B cell (primary cell): ENCODE data around the gene NAT10. TPM values are rescaled to one million over a fixed set of nuclear protein-coding genes. Genes with fewer than 3 reads are reported as not detected.

Experiments used
- ATAC-seq: fragments of 200-7000 bp; cut with Tn5 transposase; one replicate; pipeline ENCODE4 v1.10.0; 2021; ENCODE audit warnings: low read depth, mild to moderate bottlenecking, moderate number of reproducible peaks, moderate library complexity
- CTCF ChIA-PET: fragments of 350-600 bp; sonication (Branson Sonifier 250); formaldehyde crosslinking; loops from one replicate; lab custom pipeline; 2021; ENCODE audit warnings: antibody characterized with exemption, inconsistent platforms; lab: Charles Lee
- POLR2A ChIA-PET: fragments of 350-600 bp; sonication (Branson Sonifier 250); formaldehyde crosslinking; loops from one replicate; lab custom pipeline; 2021; ENCODE audit warnings: antibody characterized with exemption; lab: Charles Lee
- DNase-seq: peaks from one replicate; pipeline ENCODE4 v3.0.0; 2013
- H2AFZ ChIP-seq: 2 replicates; pipeline ENCODE4 v1.6.1; 2012; ENCODE audit warnings: mild to moderate bottlenecking, low read depth, low read length; ENCODE audit not compliant: insufficient read depth, poor library complexity, severe bottlenecking
- H3K27ac ChIP-seq, 2 donors: 1 replicate in 1 of 2; 2 replicates in 1 of 2; pipeline ENCODE4 v1.5.1; 2012 to 2013; ENCODE audit warnings: low read length in 2 of 2, mild to moderate bottlenecking in 2 of 2, moderate library complexity in 1 of 2
- H3K27me3 ChIP-seq, 4 experiments: fragments of 200-600 bp in 1 of 4; sonication (generic) in 1 of 4; replicated peaks in 1 of 4; 1 replicate in 2 of 4; 2 replicates in 2 of 4; pipeline versions ENCODE4 v1.6.1 to v1.7.0; 2013 to 2016; ENCODE audit warnings: low read length in 3 of 4, mild to moderate bottlenecking in 2 of 4, mixed read lengths in 1 of 4, moderate library complexity in 1 of 4; ENCODE audit not compliant: insufficient read depth in 4 of 4, control insufficient read depth in 3 of 4; ENCODE audit errors: control extremely low read depth in 1 of 4
- H3K36me3 ChIP-seq, 2 experiments: replicated peaks in 1 of 2; 1 replicate in 1 of 2; 2 replicates in 1 of 2; pipeline versions ENCODE4 v1.6.1 to v1.7.1; 2013; ENCODE audit warnings: low read length in 1 of 2; ENCODE audit not compliant: insufficient read depth in 2 of 2, control insufficient read depth in 1 of 2; ENCODE audit errors: control extremely low read depth in 1 of 2, extremely low read depth in 1 of 2
- H3K4me1 ChIP-seq, 2 donors: fragments of 200-600 bp in 1 of 2; sonication (generic) in 1 of 2; 1 replicate in 1 of 2; 2 replicates in 1 of 2; pipeline versions ENCODE4 v1.5.1 to v1.6.1; 2013 to 2017; ENCODE audit warnings: low read length in 2 of 2; ENCODE audit not compliant: control insufficient read depth in 2 of 2, insufficient read depth in 2 of 2
- H3K4me2 ChIP-seq: replicated peaks from 2 replicates; pipeline ENCODE3; 2012; ENCODE audit warnings: mild to moderate bottlenecking, low read depth, low read length; ENCODE audit not compliant: poor library complexity, severe bottlenecking
- H3K4me3 ChIP-seq, 5 experiments: fragments of 200-600 bp in 1 of 5; sonication (generic) in 1 of 5; 1 replicate in 3 of 5; 2 replicates in 2 of 5; pipeline versions ENCODE4 v1.5.1 to v1.7.0; 2011 to 2016; ENCODE audit warnings: low read length in 4 of 5, mild to moderate bottlenecking in 4 of 5, low read depth in 2 of 5, control low read depth in 1 of 5, moderate library complexity in 1 of 5; ENCODE audit not compliant: insufficient read depth in 1 of 5; ENCODE audit errors: control extremely low read depth in 1 of 5, extremely low read depth in 1 of 5
- H3K79me2 ChIP-seq: fragments of 200-600 bp; sonication (generic); one replicate; pipeline ENCODE4 v1.6.0; 2016; ENCODE audit warnings: low read length; ENCODE audit not compliant: control insufficient read depth, insufficient read depth
- H3K9ac ChIP-seq: fragments of 200-600 bp; sonication (generic); 2 replicates; pipeline ENCODE4 v1.6.1; 2017; ENCODE audit warnings: mild to moderate bottlenecking, low read length, moderate library complexity
- H3K9me3 ChIP-seq, 3 donors: one replicate each; pipeline versions ENCODE4 v1.6.1 to v1.7.1; 2013; ENCODE audit warnings: low read length in 2 of 3; ENCODE audit not compliant: control insufficient read depth in 2 of 3, insufficient read depth in 1 of 3; ENCODE audit errors: control extremely low read depth in 1 of 3
- H4K20me1 ChIP-seq: 2 replicates; pipeline ENCODE4 v1.6.0; 2012; ENCODE audit warnings: mild to moderate bottlenecking, low read length; ENCODE audit not compliant: insufficient read depth, control insufficient read depth, poor library complexity, severe bottlenecking
- H3K27ac Mint-ChIP-seq: one replicate; pipeline ENCODE4 v1.8.0; 2021; ENCODE audit warnings: mixed read lengths
- H3K27me3 Mint-ChIP-seq: one replicate; pipeline ENCODE4 v1.8.0; 2021; ENCODE audit warnings: mixed read lengths
- H3K4me1 Mint-ChIP-seq: one replicate; pipeline ENCODE4 v1.8.0; 2021; ENCODE audit warnings: mixed read lengths
- H3K4me3 Mint-ChIP-seq: one replicate; pipeline ENCODE4 v1.8.0; 2021; ENCODE audit warnings: mixed read lengths
- H3K9me3 Mint-ChIP-seq: one replicate; pipeline ENCODE4 v1.8.0; 2022; ENCODE audit warnings: mixed read lengths; ENCODE audit not compliant: insufficient read depth
- CTCF ChIP-seq: fragments of 200-600 bp; IDR thresholded peaks from one replicate; pipeline ENCODE4 v1.8.0; 2022; ENCODE audit warnings: antibody characterized with exemption, mild to moderate bottlenecking
- EZH2 ChIP-seq: IDR thresholded peaks from 2 replicates; pipeline ENCODE4 v1.6.1; 2012; ENCODE audit warnings: borderline replicate concordance, low read depth, mild to moderate bottlenecking, moderate library complexity, low read length; ENCODE audit not compliant: insufficient read depth, poor library complexity, severe bottlenecking
- WGBS: methylation state at CpG from one replicate; pipeline ENCODE4 v1.1.5; 2013; ENCODE audit warnings: missing lambda C conversion rate; ENCODE audit not compliant: insufficient coverage; 5-methylcytosine and 5-hydroxymethylcytosine counted together
- intact Hi-C: fragments of 100-400 bp; cut with micrococcal nuclease; formaldehyde crosslinking; loops from one replicate; pipeline ENCODE4 v1.10.0; 2022
- polyA plus RNA-seq: library from polyadenylated mRNA; depleted of rRNA; stranded (reverse); fragments of >200 nt; gene quantifications from 2 replicates; pipeline ENCODE4 v1.2.3, GENCODE V29; 2012
- total RNA-seq, 2 donors: library from RNA; stranded (reverse); fragments of 120-200 nt in 1 of 2; gene quantifications; 1 replicate in 1 of 2; 2 replicates in 1 of 2; pipeline versions ENCODE4 v1.2.3 to v1.2.4, GENCODE V29; 2013 to 2022

NAT10 gene
- total and polyA plus RNA-seq, 2 donors (not counting 1 experiment from before 2014, with no cell fraction given): 24.9 to 73.5 TPM

GRCh38 chr11:34175284-34176019, 70.0 kb downstream of the NAT10 start:
- H3K27me3 ChIP-seq: peaks cover 0 to 11% (median 0%) of the 10 kb centered on the region in 4 experiments
- Mint-ChIP-seq H3K4me1 (peaks cover 5% of the 10 kb centered on the region), H3K27me3 (no peaks in the 10 kb centered on the region), H3K4me3 (no peak overlapping the region), H3K27ac (no peak overlapping the region), H3K9me3 (no peaks in the 10 kb centered on the region)
- 95% methylated on average over 2 of the region's 7 CpGs for WGBS
- H3K9me3 ChIP-seq: no peaks in the 10 kb centered on the region
- ATAC-seq: no peak
- ChIA-PET CTCF (interaction anchor here (1.2 to 7.0 kb wide), 13 partner anchors 10 to 347 kb away, joined by 3 to 129 read pairs (median 11); partner anchors contain the start of genes ABTB2 and CAT), POLR2A (no interaction called here)
- no peak for TF ChIP-seq CTCF
- no peak overlapping the region for H3K4me2 ChIP-seq
- H2AFZ ChIP-seq: no peak overlapping the region
- H3K4me1 ChIP-seq: peaks cover 0 to 11% of the 10 kb centered on the region in 2 donors
- intact Hi-C loops: loop anchor here (2.0 kb wide), 1 partner anchor 75 kb away; no protein-coding TSS in a partner anchor
- H3K27ac ChIP-seq: no peak overlapping the region
- H3K4me3 ChIP-seq: no peak overlapping the region
- no peak overlapping the region for H3K9ac ChIP-seq
- DNase-seq: no peak
- H3K79me2 ChIP-seq: no peaks in the 10 kb centered on the region
- H4K20me1 ChIP-seq: no peaks in the 10 kb centered on the region
- no peaks in the 10 kb centered on the region for H3K36me3 ChIP-seq

GRCh38 chr11:34176751-34177209, 71.4 kb downstream of the NAT10 start:
- intact Hi-C loops: no loop called here
- Histone ChIP-seq H3K4me3 (no peak overlapping the region), H3K27ac (no peak overlapping the region), H3K4me2 (no peak overlapping the region), H4K20me1 (no peaks in the 10 kb centered on the region), H2AFZ (no peak overlapping the region), H3K4me1 (peaks cover 0 to 11% of the 10 kb centered on the region in 2 donors), H3K79me2 (no peaks in the 10 kb centered on the region), H3K9ac (no peak overlapping the region), H3K36me3 (no peaks in the 10 kb centered on the region), H3K27me3 (peaks cover 0 to 11% (median 0%) of the 10 kb centered on the region in 4 experiments), H3K9me3 (no peaks in the 10 kb centered on the region)
- no peaks in the 10 kb centered on the region for H3K27me3 Mint-ChIP-seq
- WGBS: 100% methylated on average over 2 of the region's 2 CpGs
- ChIA-PET POLR2A (no interaction called here), CTCF (interaction anchor here (0.7 to 0.9 kb wide), 2 partner anchors 184 to 1371 kb away, joined by 3 to 4 read pairs; no protein-coding TSS in a partner anchor)
- no peaks in the 10 kb centered on the region for H3K9me3 Mint-ChIP-seq
- TF ChIP-seq EZH2: no peak
- ATAC-seq: no peak
- peaks cover 5% of the 10 kb centered on the region for H3K4me1 Mint-ChIP-seq
- no peak overlapping the region for H3K4me3 Mint-ChIP-seq
- DNase-seq: no peak
- no peak overlapping the region for H3K27ac Mint-ChIP-seq
